ENCODE measurements around the gene NKIRAS1.
"Not testable (repeated sequence)": the region's sequence is repeated elsewhere in the genome, so short reads cannot be mapped to it uniquely, and the experiment has no call there.

NKIRAS1 gene

GRCh38 chr3:23926736-23927135 is 9.9 kb upstream of the NKIRAS1 start:
- Histone ChIP-seq H3K9me3 (no peaks in the 10 kb centered on the region), H3K4me3 (no peak overlapping the region), H3K4me1 (no peaks in the 10 kb centered on the region), H3K36me3 (replicated peaks) (no peaks in the 10 kb centered on the region), H3K27me3 (ENCODE audit: low read depth) (no peaks in the 10 kb centered on the region)
- DNase-seq (ENCODE audit: low spot score in 2 of 2): no peak
- in situ Hi-C loops (cut with MboI; ENCODE audit: low sequenced_read_pairs): no loop called here

- H3K36me3 ChIP-seq (replicated peaks): no peaks in the 10 kb centered on the region
- no peak overlapping the region for H3K4me3 ChIP-seq
- no peaks in the 10 kb centered on the region for H3K4me1 ChIP-seq
- no peak for DNase-seq (ENCODE audit: low spot score in 2 of 2)
- H3K27me3 ChIP-seq (ENCODE audit: low read depth): no peaks in the 10 kb centered on the region
- in situ Hi-C loops (cut with MboI; ENCODE audit: low sequenced_read_pairs): no loop called here
- H3K9me3 ChIP-seq: no peaks in the 10 kb centered on the region
These were observed 9.5 kb upstream of the NKIRAS1 start for GRCh38 chr3:23926246-23926645.

- DNase-seq (ENCODE audit: low spot score in 2 of 2): no peak
- in situ Hi-C loops (cut with MboI; ENCODE audit: low sequenced_read_pairs): no loop called here
- H3K4me1 ChIP-seq: peaks cover 7% of the 10 kb centered on the region
These were observed 7.0 kb upstream of the NKIRAS1 start for GRCh38 chr3:23923786-23924185.

GRCh38 chr3:23921052-23921511 is 4.3 kb upstream of the NKIRAS1 start:
- H3K27me3 ChIP-seq (ENCODE audit: low read depth): no peaks in the 10 kb centered on the region
- H3K9me3 ChIP-seq: no peaks in the 10 kb centered on the region
- DNase-seq (ENCODE audit: low spot score in 2 of 2): peak in 1 of 2 experiments; percentile 22
- in situ Hi-C loops (cut with MboI; ENCODE audit: low sequenced_read_pairs): no loop called here
- H3K36me3 ChIP-seq (replicated peaks): peaks cover 37% of the 10 kb centered on the region
- H3K4me1 ChIP-seq: peaks cover 10% of the 10 kb centered on the region
- H3K4me3 ChIP-seq: no peak overlapping the region

More at GRCh38 chr3:23923786-23924185, 7.0 kb upstream of the NKIRAS1 start:
- no peak overlapping the region for H3K4me3 ChIP-seq
- no peaks in the 10 kb centered on the region for H3K27me3 ChIP-seq (ENCODE audit: low read depth)
- H3K9me3 ChIP-seq: no peaks in the 10 kb centered on the region
- peaks cover 20% of the 10 kb centered on the region for H3K36me3 ChIP-seq (replicated peaks)

GRCh38 chr3:23920151-23920655 is 3.4 kb upstream of the NKIRAS1 start:
- in situ Hi-C loops (cut with MboI; ENCODE audit: low sequenced_read_pairs): no loop called here
- Histone ChIP-seq H3K27me3 (ENCODE audit: low read depth) (no peaks in the 10 kb centered on the region), H3K9me3 (no peaks in the 10 kb centered on the region), H3K4me3 (no peak overlapping the region), H3K36me3 (replicated peaks) (peaks cover 37% of the 10 kb centered on the region), H3K4me1 (peaks cover 12% of the 10 kb centered on the region)
- DNase-seq (ENCODE audit: low spot score in 2 of 2): no peak

- peaks cover 13% of the 10 kb centered on the region for H3K4me1 ChIP-seq
- no peaks in the 10 kb centered on the region for H3K9me3 ChIP-seq
- in situ Hi-C loops (cut with MboI; ENCODE audit: low sequenced_read_pairs): no loop called here
- H3K27me3 ChIP-seq (ENCODE audit: low read depth): no peaks in the 10 kb centered on the region
- H3K36me3 ChIP-seq (replicated peaks): peaks cover 37% of the 10 kb centered on the region
- DNase-seq (ENCODE audit: low spot score in 2 of 2): no peak
- H3K4me3 ChIP-seq: no peak overlapping the region; the same call in 1 of the 2 replicates
These were observed 2.8 kb upstream of the NKIRAS1 start for GRCh38 chr3:23919628-23920027.

GRCh38 chr3:23918331-23918730 is 1.5 kb upstream of the NKIRAS1 start:
- H3K27me3 ChIP-seq (ENCODE audit: low read depth); in situ Hi-C loops (cut with MboI; ENCODE audit: low sequenced_read_pairs); DNase-seq (ENCODE audit: low spot score in 2 of 2): not testable (repeated sequence)

GRCh38 chr3:23917679-23918303 is 1.0 kb upstream of the NKIRAS1 start:
- Histone ChIP-seq H3K4me3 (peak overlapping the region; percentile 99), H3K4me1 (peaks cover 22% of the 10 kb centered on the region), H3K36me3 (replicated peaks) (peaks cover 37% of the 10 kb centered on the region)
- H3K9me3 ChIP-seq; H3K27me3 ChIP-seq (ENCODE audit: low read depth); in situ Hi-C loops (cut with MboI; ENCODE audit: low sequenced_read_pairs): not testable (repeated sequence)
- DNase-seq (ENCODE audit: low spot score in 2 of 2): peak in 1 of 2 experiments; percentile 79

More at GRCh38 chr3:23918331-23918730, 1.5 kb upstream of the NKIRAS1 start:
- Histone ChIP-seq H3K4me1 (peaks cover 22% of the 10 kb centered on the region), H3K4me3 (peak overlapping the region; percentile 99), H3K36me3 (replicated peaks) (peaks cover 37% of the 10 kb centered on the region)
- H3K9me3 ChIP-seq: not testable (repeated sequence)

GRCh38 chr3:23916152-23916885 is 471 bp downstream of the NKIRAS1 start:
- in situ Hi-C loops (cut with MboI; ENCODE audit: low sequenced_read_pairs): no loop called here
- Histone ChIP-seq H3K27me3 (ENCODE audit: low read depth) (no peaks in the 10 kb centered on the region), H3K9me3 (no peaks in the 10 kb centered on the region), H3K36me3 (replicated peaks) (peaks cover 37% of the 10 kb centered on the region), H3K4me1 (peaks cover 22% of the 10 kb centered on the region), H3K4me3 (peak overlapping the region; percentile 99)
- no peak for DNase-seq (ENCODE audit: low spot score in 2 of 2)

- H3K4me3 ChIP-seq: peak overlapping the region; percentile 99
- in situ Hi-C loops (cut with MboI; ENCODE audit: low sequenced_read_pairs): no loop called here
- DNase-seq (ENCODE audit: low spot score in 2 of 2): peak; percentile 33 to 54
These were observed 1.2 kb downstream of the NKIRAS1 start for GRCh38 chr3:23915537-23916108.

GRCh38 chr3:23913873-23914743 is 2.7 kb downstream of the NKIRAS1 start:
- Histone ChIP-seq H3K36me3 (replicated peaks) (peaks cover 32% of the 10 kb centered on the region), H3K4me1 (peaks cover 17% of the 10 kb centered on the region), H3K9me3 (no peaks in the 10 kb centered on the region), H3K27me3 (ENCODE audit: low read depth) (no peaks in the 10 kb centered on the region), H3K4me3 (no peak overlapping the region)
- DNase-seq (ENCODE audit: low spot score in 2 of 2): no peak
- in situ Hi-C loops (cut with MboI; ENCODE audit: low sequenced_read_pairs): no loop called here

More at GRCh38 chr3:23915537-23916108, 1.2 kb downstream of the NKIRAS1 start:
- H3K36me3 ChIP-seq (replicated peaks): peaks cover 41% of the 10 kb centered on the region
- no peaks in the 10 kb centered on the region for H3K27me3 ChIP-seq (ENCODE audit: low read depth)
- no peaks in the 10 kb centered on the region for H3K9me3 ChIP-seq
- H3K4me1 ChIP-seq: peaks cover 22% of the 10 kb centered on the region

- no peaks in the 10 kb centered on the region for H3K27me3 ChIP-seq (ENCODE audit: low read depth)
- H3K4me1 ChIP-seq: peaks cover 12% of the 10 kb centered on the region
- in situ Hi-C loops (cut with MboI; ENCODE audit: low sequenced_read_pairs): no loop called here
- H3K9me3 ChIP-seq: no peaks in the 10 kb centered on the region
- H3K4me3 ChIP-seq: no peak overlapping the region
- peaks cover 25% of the 10 kb centered on the region for H3K36me3 ChIP-seq (replicated peaks)
- DNase-seq (ENCODE audit: low spot score in 2 of 2): no peak
These were observed 3.6 kb downstream of the NKIRAS1 start for GRCh38 chr3:23913182-23913581.

- H3K9me3 ChIP-seq; H3K4me3 ChIP-seq; DNase-seq (ENCODE audit: low spot score in 2 of 2); H3K27me3 ChIP-seq (ENCODE audit: low read depth); in situ Hi-C loops (cut with MboI; ENCODE audit: low sequenced_read_pairs): not testable (repeated sequence)
- peaks cover 12% of the 10 kb centered on the region for H3K4me1 ChIP-seq
- peaks cover 23% of the 10 kb centered on the region for H3K36me3 ChIP-seq (replicated peaks)
These were observed 4.5 kb downstream of the NKIRAS1 start for GRCh38 chr3:23912335-23912734.

Measured in HAP-1 (cell line).